ENCODE measurements around the gene IL1RAPL1. TPM values are rescaled to one million over a fixed set of nuclear protein-coding genes. Genes with fewer than 3 reads are reported as not detected.

IL1RAPL1 gene
- total and polyA plus RNA-seq, 2 donors (not counting 3 experiments of a cell fraction or from before 2014, with no cell fraction given), result 0.79 to 1.3 TPM

GRCh38 chrX:29926659-29927058, 1339.4 kb downstream of the IL1RAPL1 start:
- dilution Hi-C loops (cut with MboI; ENCODE audit: extremely low pct_ligation_motif_present, low sequenced_read_pairs), result no loop called here
- Histone ChIP-seq H3K4me3 (replicated peaks in 1 of 3; ENCODE audit: insufficient read depth in 1 of 3, low read depth in 1 of 3, low read length in 3 of 3) (no peak overlapping the region), H2AFZ (ENCODE audit: low read depth, low read length) (no peak overlapping the region), H3K27ac (ENCODE audit: insufficient read depth, low read depth, low read length) (no peak overlapping the region), H3K79me2 (ENCODE audit: control insufficient read depth, insufficient read depth, low read length) (no peaks in the 10 kb centered on the region), H3K4me2 (ENCODE audit: insufficient read depth, low read length) (no peak overlapping the region), H3K36me3 (ENCODE audit: control insufficient read depth in 2 of 2, extremely low read depth in 1 of 2, insufficient read depth in 2 of 2, low read length in 2 of 2) (no peaks in the 10 kb centered on the region), H3K9me1 (replicated peaks; ENCODE audit: control insufficient read depth, extremely low read depth, insufficient read depth, low read length) (no peaks in the 10 kb centered on the region), H3K9me3 (replicated peaks; ENCODE audit: control insufficient read depth, insufficient read depth, low read length) (no peaks in the 10 kb centered on the region), H4K20me1 (replicated peaks; ENCODE audit: control insufficient read depth, extremely low read depth, insufficient read depth, low read length) (no peaks in the 10 kb centered on the region), H3K27me3 (ENCODE audit: control insufficient read depth in 2 of 2, insufficient read depth in 2 of 2, low read length in 2 of 2) (no peaks in the 10 kb centered on the region), H3K4me1 (ENCODE audit: control insufficient read depth, extremely low read depth, insufficient read depth, low read length) (peaks cover 2% of the 10 kb centered on the region), H3K9ac (replicated peaks; ENCODE audit: extremely low read depth, insufficient read depth, low read length) (no peak overlapping the region)
- CTCF ChIA-PET, result no interaction called here
- BruUV-seq (replicated peaks), result no TSS peak
- POLR2A ChIA-PET, result no interaction called here
- no peak for FAIRE-seq
- no peak for DNase-seq (ENCODE audit: low read depth, low spot score)
- TF ChIP-seq MYC (IDR thresholded peaks at IDR 0.05; ENCODE audit: low read depth, low read length) (no peak), EZH2 (IDR thresholded peaks at IDR 0.05; ENCODE audit: borderline replicate concordance, low read depth, low read length, severe bottlenecking) (no peak), POLR2A (IDR thresholded peaks at IDR 0.05; ENCODE audit: low read depth, low read length) (no peak), FOS (IDR thresholded peaks at IDR 0.05; ENCODE audit: borderline replicate concordance, insufficient read depth, low read length) (no peak), JUN (IDR thresholded peaks at IDR 0.05; ENCODE audit: borderline replicate concordance, insufficient read depth, insufficient read length, low read depth) (no peak), CTCF (IDR thresholded peaks at IDR 0.05; ENCODE audit: extremely low read depth in 1 of 2, insufficient read depth in 1 of 2, low read depth in 1 of 2, low read length in 2 of 2) (no peak), POLR2AphosphoS5 (IDR thresholded peaks at IDR 0.05; ENCODE audit: insufficient read depth, low read depth, low read length) (no peak), GATA2 (IDR thresholded peaks at IDR 0.05; ENCODE audit: insufficient read depth, insufficient read length, low read depth, low read length) (no peak)
- TF ChIP-seq, protein P1, sequence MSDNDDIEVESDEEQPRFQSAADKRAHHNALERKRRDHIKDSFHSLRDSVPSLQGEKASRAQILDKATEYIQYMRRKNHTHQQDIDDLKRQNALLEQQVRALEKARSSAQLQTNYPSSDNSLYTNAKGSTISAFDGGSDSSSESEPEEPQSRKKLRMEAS (IDR thresholded peaks at IDR 0.05; ENCODE audit: insufficient read depth, insufficient read length), result no peak
- intact Hi-C loops (cut with micrococcal nuclease), result no loop called here

Data from endothelial cell of umbilical vein (primary cell).